ENCODE results near the gene SLC8A1. TPM values are rescaled to one million over a fixed set of nuclear protein-coding genes. Genes with fewer than 3 reads are reported as not detected.

Gene SLC8A1
- total RNA-seq, 2 experiments from 2014 or later, result 0.47 to 0.59 TPM

DNA sequence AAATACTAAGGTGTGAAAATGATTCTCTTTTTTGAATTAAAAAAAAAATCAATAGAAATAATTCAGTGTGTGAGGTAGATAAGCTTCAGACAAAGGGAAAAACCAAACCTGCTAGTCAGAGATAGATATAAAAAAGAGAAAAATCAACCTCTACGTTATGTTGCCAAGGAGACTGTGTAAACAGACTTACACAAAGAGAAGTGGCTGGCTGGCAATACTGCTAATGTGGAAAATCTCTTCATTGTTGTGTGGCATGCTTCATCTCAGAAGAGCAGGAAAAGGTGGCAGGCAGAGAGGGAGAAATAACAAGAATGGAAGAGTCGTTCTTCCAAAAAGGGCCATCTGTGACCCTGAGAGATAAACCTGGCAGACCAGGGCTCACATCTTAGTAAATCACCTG, 200.8 kb downstream of the SLC8A1 start:
- intact Hi-C loops (cut with DNase I, micrococcal nuclease), result no loop called here
- no peaks in the 10 kb centered on the region for H3K36me3 Mint-ChIP-seq (ENCODE audit: low read depth)
- CTCF ChIA-PET, result no interaction called here
- H3K27ac Mint-ChIP-seq, result no peak overlapping the region
- H3K36me3 ChIP-seq (ENCODE audit: insufficient read depth, low read length), result no peaks in the 10 kb centered on the region
- no peaks in the 10 kb centered on the region for H3K27me3 ChIP-seq (ENCODE audit: control insufficient read depth in 1 of 2, insufficient read depth in 2 of 2, low read length in 2 of 2)
- no peaks in the 10 kb centered on the region for H3K4me1 ChIP-seq (ENCODE audit: insufficient read depth, low read length)
- ATAC-seq (ENCODE audit: poor library complexity) (no peak), DNase-seq (no peak)
- H3K4me3 ChIP-seq (ENCODE audit: low read length), result no peak overlapping the region
- no peak overlapping the region for H3K4me3 Mint-ChIP-seq
- H3K27me3 Mint-ChIP-seq, result no peaks in the 10 kb centered on the region
- H3K9me3 Mint-ChIP-seq, result no peaks in the 10 kb centered on the region
- no peak overlapping the region for H3K27ac ChIP-seq (ENCODE audit: low read depth in 1 of 2, low read length in 2 of 2)
- TF ChIP-seq, protein P1, sequence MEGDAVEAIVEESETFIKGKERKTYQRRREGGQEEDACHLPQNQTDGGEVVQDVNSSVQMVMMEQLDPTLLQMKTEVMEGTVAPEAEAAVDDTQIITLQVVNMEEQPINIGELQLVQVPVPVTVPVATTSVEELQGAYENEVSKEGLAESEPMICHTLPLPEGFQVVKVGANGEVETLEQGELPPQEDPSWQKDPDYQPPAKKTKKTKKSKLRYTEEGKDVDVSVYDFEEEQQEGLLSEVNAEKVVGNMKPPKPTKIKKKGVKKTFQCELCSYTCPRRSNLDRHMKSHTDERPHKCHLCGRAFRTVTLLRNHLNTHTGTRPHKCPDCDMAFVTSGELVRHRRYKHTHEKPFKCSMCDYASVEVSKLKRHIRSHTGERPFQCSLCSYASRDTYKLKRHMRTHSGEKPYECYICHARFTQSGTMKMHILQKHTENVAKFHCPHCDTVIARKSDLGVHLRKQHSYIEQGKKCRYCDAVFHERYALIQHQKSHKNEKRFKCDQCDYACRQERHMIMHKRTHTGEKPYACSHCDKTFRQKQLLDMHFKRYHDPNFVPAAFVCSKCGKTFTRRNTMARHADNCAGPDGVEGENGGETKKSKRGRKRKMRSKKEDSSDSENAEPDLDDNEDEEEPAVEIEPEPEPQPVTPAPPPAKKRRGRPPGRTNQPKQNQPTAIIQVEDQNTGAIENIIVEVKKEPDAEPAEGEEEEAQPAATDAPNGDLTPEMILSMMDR (IDR thresholded peaks at IDR 0.05), result no peak
- no peaks in the 10 kb centered on the region for H3K4me1 Mint-ChIP-seq (ENCODE audit: low read depth)
- H3K9me3 ChIP-seq (ENCODE audit: control insufficient read depth in 1 of 2, insufficient read depth in 1 of 2, low read length in 2 of 2), result no peaks in the 10 kb centered on the region
- POLR2A ChIA-PET, result no interaction called here

DNA sequence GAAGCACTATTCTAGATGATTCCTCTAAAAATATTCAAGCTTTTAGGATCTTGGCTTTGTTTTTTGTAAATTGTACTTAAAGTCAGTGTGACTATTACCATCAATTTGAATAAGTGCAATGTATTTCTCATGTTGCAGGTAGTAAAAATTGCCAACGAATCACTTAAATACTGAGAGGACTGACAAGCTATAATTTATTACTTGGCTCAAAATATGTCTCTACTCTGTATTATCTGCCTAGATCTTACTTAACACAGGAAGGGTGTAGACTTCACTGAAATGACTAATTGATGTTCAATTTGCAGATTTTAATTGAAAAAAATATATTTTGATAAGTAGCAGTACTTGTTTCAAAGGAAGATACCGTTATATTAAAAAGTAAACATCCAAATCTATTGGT, 202.3 kb downstream of the SLC8A1 start:
- Mint-ChIP-seq H3K36me3 (ENCODE audit: low read depth) (no peaks in the 10 kb centered on the region), H3K27me3 (no peaks in the 10 kb centered on the region), H3K4me1 (ENCODE audit: low read depth) (no peaks in the 10 kb centered on the region), H3K9me3 (no peaks in the 10 kb centered on the region), H3K4me3 (no peak overlapping the region), H3K27ac (no peak overlapping the region)
- H3K36me3 ChIP-seq (ENCODE audit: insufficient read depth, low read length), result no peaks in the 10 kb centered on the region
- ChIA-PET CTCF (no interaction called here), POLR2A (no interaction called here)
- DNase-seq (no peak), ATAC-seq (ENCODE audit: poor library complexity) (no peak)
- no peak overlapping the region for H3K4me3 ChIP-seq (ENCODE audit: low read length)
- H3K4me1 ChIP-seq (ENCODE audit: insufficient read depth, low read length), result no peaks in the 10 kb centered on the region
- TF ChIP-seq, protein P1 (IDR thresholded peaks at IDR 0.05), result no peak
- H3K27me3 ChIP-seq (ENCODE audit: control insufficient read depth in 1 of 2, insufficient read depth in 2 of 2, low read length in 2 of 2), result no peaks in the 10 kb centered on the region
- intact Hi-C loops (cut with DNase I, micrococcal nuclease), result no loop called here
- H3K27ac ChIP-seq (ENCODE audit: low read depth in 1 of 2, low read length in 2 of 2), result no peak overlapping the region
- H3K9me3 ChIP-seq (ENCODE audit: control insufficient read depth in 1 of 2, insufficient read depth in 1 of 2, low read length in 2 of 2), result no peaks in the 10 kb centered on the region

- no peak overlapping the region for H3K27ac ChIP-seq (ENCODE audit: low read depth in 1 of 2, low read length in 2 of 2)
- H3K36me3 Mint-ChIP-seq (ENCODE audit: low read depth), result no peaks in the 10 kb centered on the region
- H3K4me1 Mint-ChIP-seq (ENCODE audit: low read depth), result no peaks in the 10 kb centered on the region
- H3K27ac Mint-ChIP-seq, result no peak overlapping the region
- TF ChIP-seq, protein P1 (IDR thresholded peaks at IDR 0.05), result no peak
- H3K4me3 ChIP-seq (ENCODE audit: low read length), result no peak overlapping the region
- H3K36me3 ChIP-seq (ENCODE audit: insufficient read depth, low read length), result no peaks in the 10 kb centered on the region
- no peaks in the 10 kb centered on the region for H3K9me3 ChIP-seq (ENCODE audit: control insufficient read depth in 1 of 2, insufficient read depth in 1 of 2, low read length in 2 of 2)
- intact Hi-C loops (cut with DNase I, micrococcal nuclease), result no loop called here
- H3K9me3 Mint-ChIP-seq, result no peaks in the 10 kb centered on the region
- POLR2A ChIA-PET, result no interaction called here
- no peak for DNase-seq
- H3K27me3 Mint-ChIP-seq, result no peaks in the 10 kb centered on the region
- no peaks in the 10 kb centered on the region for H3K4me1 ChIP-seq (ENCODE audit: insufficient read depth, low read length)
- H3K27me3 ChIP-seq (ENCODE audit: control insufficient read depth in 1 of 2, insufficient read depth in 2 of 2, low read length in 2 of 2), result no peaks in the 10 kb centered on the region
- CTCF ChIA-PET, result no interaction called here
- H3K4me3 Mint-ChIP-seq, result no peak overlapping the region
- ATAC-seq (ENCODE audit: poor library complexity), result no peak
These were observed 203.6 kb downstream of the SLC8A1 start for GRCh38 chr2:40248294-40248693.
